IMR-90 (cell line): Measurements from ENCODE around the gene UGT1A10. TPM values are rescaled to one million over a fixed set of nuclear protein-coding genes. Genes with fewer than 3 reads are reported as not detected.

Experiments used
- ATAC-seq: fragments of 200-7000 bp; cut with Tn5 transposase; 2 replicates; pipeline ENCODE4 v1.9.1; 2020; ENCODE audit warnings: low read depth, mild to moderate bottlenecking, moderate library complexity
- BruUV-seq: library from RNA; stranded (reverse); fragments of 400-500 nt; replicated peaks from 2 replicates; lab custom pipeline; 2021; lab: Mats Ljungman, UMichigan
- CTCF ChIA-PET: fragments of 300-600 bp; formaldehyde crosslinking; extraction: SDS; loops from one replicate; lab custom pipeline; 2021; ENCODE audit warnings: antibody characterized with exemption; lab: Yijun Ruan, JAX
- POLR2A ChIA-PET: fragments of 300-600 bp; sonication (Branson Sonifier 250); formaldehyde crosslinking; loops from one replicate; lab custom pipeline; 2022; ENCODE audit warnings: antibody characterized with exemption; ENCODE audit not compliant: unreplicated experiment; lab: Charles Lee
- DNase-seq: peaks from one replicate; pipeline ENCODE4 v3.0.0; 2013
- H2AFZ ChIP-seq: replicated peaks from 2 replicates; pipeline ENCODE3; 2013; ENCODE audit warnings: low read length, mild to moderate bottlenecking; ENCODE audit not compliant: poor library complexity
- H2AK5ac ChIP-seq: 2 replicates; pipeline ENCODE4 v1.6.1; 2013; ENCODE audit warnings: low read depth, low read length, inconsistent platforms
- H2AK9ac ChIP-seq: replicated peaks from 2 replicates; pipeline ENCODE3; 2013; ENCODE audit warnings: mild to moderate bottlenecking, low read depth, low read length, moderate library complexity; ENCODE audit not compliant: poor library complexity
- H2BK120ac ChIP-seq: 2 replicates; pipeline ENCODE4 v1.6.1; 2013; ENCODE audit warnings: low read depth, low read length, inconsistent platforms
- H2BK15ac ChIP-seq: 3 replicates; pipeline ENCODE4 v1.6.1; 2013; ENCODE audit warnings: low read depth, low read length, inconsistent platforms
- H2BK20ac ChIP-seq: 2 replicates; pipeline ENCODE4 v1.6.1; 2013; ENCODE audit warnings: low read depth, mild to moderate bottlenecking, inconsistent platforms, low read length, moderate library complexity
- H2BK5ac ChIP-seq: 2 replicates; pipeline ENCODE4 v1.6.1; 2013; ENCODE audit warnings: mild to moderate bottlenecking, low read depth, low read length, inconsistent platforms; ENCODE audit not compliant: poor library complexity, severe bottlenecking
- H3K14ac ChIP-seq: replicated peaks from 2 replicates; pipeline ENCODE4 v1.6.1; 2013; ENCODE audit warnings: low read depth, low read length, inconsistent platforms
- H3K18ac ChIP-seq: 2 replicates; pipeline ENCODE4 v1.6.1; 2013; ENCODE audit warnings: low read depth, low read length, control low read depth
- H3K23ac ChIP-seq: 2 replicates; pipeline ENCODE4 v1.6.1; 2013; ENCODE audit warnings: low read depth, low read length, inconsistent platforms
- H3K27ac ChIP-seq: 2 replicates; pipeline ENCODE4 v1.5.1; 2013; ENCODE audit warnings: mild to moderate bottlenecking, control low read depth, low read length; ENCODE audit not compliant: insufficient read depth
- H3K27me3 ChIP-seq: 2 replicates; pipeline ENCODE4 v1.6.1; 2013; ENCODE audit warnings: low read length; ENCODE audit not compliant: control insufficient read depth, insufficient read depth
- H3K36me3 ChIP-seq: 2 replicates; pipeline ENCODE4 v1.6.1; 2013; ENCODE audit warnings: low read length, mixed read lengths; ENCODE audit not compliant: control insufficient read depth, insufficient read depth
- H3K4ac ChIP-seq: 2 replicates; pipeline ENCODE4 v1.6.1; 2013; ENCODE audit warnings: low read depth, low read length, inconsistent platforms
- H3K4me1 ChIP-seq: 2 replicates; pipeline ENCODE4 v1.6.1; 2013; ENCODE audit warnings: low read length, mixed read lengths; ENCODE audit not compliant: control insufficient read depth, insufficient read depth
- H3K4me2 ChIP-seq: 2 replicates; pipeline ENCODE4 v1.6.1; 2013; ENCODE audit warnings: low read depth, mild to moderate bottlenecking, control low read depth, low read length, moderate library complexity
- H3K4me3 ChIP-seq: 2 replicates; pipeline ENCODE4 v1.5.1; 2013; ENCODE audit warnings: low read depth, mild to moderate bottlenecking, control low read depth, low read length, moderate library complexity; ENCODE audit not compliant: insufficient read depth
- H3K56ac ChIP-seq: 2 replicates; pipeline ENCODE4 v1.6.1; 2013; ENCODE audit warnings: low read length, inconsistent platforms; ENCODE audit not compliant: insufficient read depth; ENCODE audit errors: extremely low read depth
- H3K79me1 ChIP-seq, 2 experiments: 2 replicates each; pipeline ENCODE4 v1.6.1; 2013; ENCODE audit warnings: low read length in 2 of 2, inconsistent platforms in 1 of 2, low read depth in 1 of 2
- H3K9ac ChIP-seq: 2 replicates; pipeline ENCODE4 v1.6.1; 2013; ENCODE audit warnings: low read depth, low read length, control low read depth
- H3K9me1 ChIP-seq: 2 replicates; pipeline ENCODE4 v1.6.1; 2013; ENCODE audit warnings: low read length, inconsistent platforms; ENCODE audit not compliant: insufficient read depth
- H3K9me3 ChIP-seq: 2 replicates; pipeline ENCODE4 v1.6.1; 2013; ENCODE audit warnings: low read length; ENCODE audit not compliant: control insufficient read depth, insufficient read depth
- H4K20me1 ChIP-seq: 2 replicates; pipeline ENCODE4 v1.6.1; 2013; ENCODE audit warnings: low read length, inconsistent platforms; ENCODE audit not compliant: insufficient read depth
- H4K5ac ChIP-seq: 2 replicates; pipeline ENCODE4 v1.6.1; 2013; ENCODE audit warnings: mild to moderate bottlenecking, low read depth, low read length, control low read depth
- H4K8ac ChIP-seq, 2 experiments: 2 replicates each; pipeline ENCODE4 v1.6.1; 2013; ENCODE audit warnings: low read depth in 2 of 2, low read length in 2 of 2, control low read depth in 1 of 2, inconsistent platforms in 1 of 2
- H4K91ac ChIP-seq: 2 replicates; pipeline ENCODE4 v1.6.1; 2013; ENCODE audit warnings: low read depth, low read length, inconsistent platforms; ENCODE audit not compliant: insufficient read depth
- BHLHE40 ChIP-seq: fragments of 150-350 bp; IDR thresholded peaks from 2 replicates; pipeline ENCODE4 v1.6.1; 2016; ENCODE audit warnings: mild to moderate bottlenecking, low read depth, low read length
- CEBPB ChIP-seq: IDR thresholded peaks from 2 replicates; pipeline ENCODE4 v1.6.1; 2012; ENCODE audit warnings: low read depth, low read length, improper control_type of control experiment
- CHD1 ChIP-seq: IDR thresholded peaks from 2 replicates; pipeline ENCODE4 v1.6.1; 2012; ENCODE audit warnings: low read depth, low read length, improper control_type of control experiment
- FOS ChIP-seq: fragments of 150-350 bp; IDR thresholded peaks from 2 replicates; pipeline ENCODE4 v1.6.1; 2016; ENCODE audit warnings: low read depth, low read length
- MAFK ChIP-seq: IDR thresholded peaks from 2 replicates; pipeline ENCODE4 v1.6.1; 2012; ENCODE audit warnings: low read depth, low read length, improper control_type of control experiment
- MAZ ChIP-seq: IDR thresholded peaks from 2 replicates; pipeline ENCODE4 v1.6.1; 2012; ENCODE audit warnings: low read depth, mild to moderate bottlenecking, low read length, improper control_type of control experiment, moderate library complexity, borderline replicate concordance
- MXI1 ChIP-seq: IDR thresholded peaks from 2 replicates; pipeline ENCODE4 v1.6.1; 2012; ENCODE audit warnings: low read depth, mild to moderate bottlenecking, low read length, moderate library complexity, borderline replicate concordance
- NFE2L2 ChIP-seq: fragments of 150-350 bp; IDR thresholded peaks from 2 replicates; pipeline ENCODE4 v1.6.1; 2016; ENCODE audit warnings: low read depth, mild to moderate bottlenecking, low read length
- POLR2A ChIP-seq: IDR thresholded peaks from 2 replicates; pipeline ENCODE4 v1.6.1; 2012; ENCODE audit warnings: mild to moderate bottlenecking, low read depth, low read length
- RAD21 ChIP-seq: IDR thresholded peaks from 2 replicates; pipeline ENCODE4 v1.6.1; 2012; ENCODE audit warnings: low read length, improper control_type of control experiment
- RCOR1 ChIP-seq: IDR thresholded peaks from 2 replicates; pipeline ENCODE4 v1.6.1; 2012; ENCODE audit warnings: mild to moderate bottlenecking, low read length, improper control_type of control experiment; ENCODE audit not compliant: insufficient replicate concordance
- RFX5 ChIP-seq: IDR thresholded peaks from 2 replicates; pipeline ENCODE4 v1.8.0; 2012; ENCODE audit warnings: low read depth, mild to moderate bottlenecking, low read length, moderate library complexity
- SMC3 ChIP-seq: fragments of 150-350 bp; IDR thresholded peaks from 2 replicates; pipeline ENCODE4 v1.6.1; 2016; ENCODE audit warnings: low read depth, mild to moderate bottlenecking, antibody characterized with exemption, low read length, moderate library complexity
- WGBS, 2 experiments: methylation state at CpG; one replicate each; pipeline versions ENCODE4 v1.1.5 to v1.1.7; 2013; ENCODE audit warnings: missing lambda C conversion rate in 2 of 2; ENCODE audit not compliant: insufficient read length in 1 of 2; ENCODE audit errors: extremely low coverage in 2 of 2; 5-methylcytosine and 5-hydroxymethylcytosine counted together
- dilution Hi-C: fragments of 300-500 bp; cut with HindIII; formaldehyde crosslinking; loops from one replicate; pipeline ENCODE4 v1.14.3; 2018; ENCODE audit warnings: low sequenced_read_pairs; ENCODE audit not compliant: unreplicated experiment
- in situ Hi-C: fragments of 300-500 bp; cut with MboI; formaldehyde crosslinking; loops from 3 replicates; pipeline ENCODE4 v1.14.3; 2019; ENCODE audit warnings: low sequenced_read_pairs, inconsistent platforms, mixed read lengths
- intact Hi-C: fragments of 100-400 bp; cut with micrococcal nuclease; formaldehyde crosslinking; loops from 2 replicates; pipeline ENCODE4 v1.10.0; 2022
- polyA plus RNA-seq, 3 experiments: library from polyadenylated mRNA; depleted of rRNA; stranded (reverse); fragments of >200 nt; gene quantifications; 2 replicates each; pipeline ENCODE4 v1.2.3, GENCODE V29; 2012; ENCODE audit warnings: low replicate concordance in 1 of 3
- total RNA-seq: library from RNA; depleted of rRNA; stranded (reverse); fragments of >200 nt; gene quantifications from 2 replicates; pipeline ENCODE4 v1.2.3, GENCODE V29; 2012
- TF ChIP-seq, protein P1 (sequence below): fragments of 150-350 bp; IDR thresholded peaks from 2 replicates; pipeline ENCODE4 v1.6.1; 2016; ENCODE audit warnings: low read depth, mild to moderate bottlenecking, low read length, moderate library complexity, borderline replicate concordance
- TF ChIP-seq, protein P2 (sequence below): conservative IDR thresholded peaks from 2 replicates; pipeline ENCODE4 v1.5.1; 2012; ENCODE audit warnings: mild to moderate bottlenecking, low read depth, low read length, improper control_type of control experiment
- TF ChIP-seq, protein P3 (sequence below): fragments of 150-350 bp; IDR thresholded peaks from 2 replicates; pipeline ENCODE4 v1.6.1; 2017; ENCODE audit warnings: mild to moderate bottlenecking, antibody characterized with exemption, low read length, low read depth

The UGT1A10 gene
- total and polyA plus RNA-seq, 2 of the 4 experiments (the other 2 are of a cell fraction): not detected

DNA sequence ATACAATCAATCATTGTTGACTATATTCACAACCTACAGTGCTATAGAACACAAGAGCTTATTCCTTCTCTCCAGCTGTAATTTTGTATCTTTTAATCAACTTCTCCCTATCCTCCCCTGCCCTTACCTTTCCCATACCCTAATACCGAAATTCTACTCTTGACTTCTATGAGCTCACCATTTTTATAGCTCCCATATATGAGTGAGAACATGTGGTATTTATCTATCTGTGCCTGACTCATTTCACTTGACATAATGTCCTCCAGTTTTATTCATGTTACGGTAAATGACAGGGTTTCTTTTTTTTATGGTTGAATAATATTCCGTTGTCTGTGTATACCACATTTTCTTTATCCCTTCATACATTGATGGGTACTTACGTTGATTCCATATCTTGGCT is 144.5 kb downstream of the UGT1A10 start:
- Histone ChIP-seq H2BK20ac (no peak overlapping the region), H3K18ac (no peak overlapping the region), H3K4me1 (no peaks in the 10 kb centered on the region), H4K8ac (no peak overlapping the region), H3K27me3 (no peaks in the 10 kb centered on the region), H2AK5ac (no peak overlapping the region), H3K23ac (no peak overlapping the region), H2BK15ac (no peak overlapping the region), H3K9ac (no peak overlapping the region), H3K9me1 (no peaks in the 10 kb centered on the region), H3K14ac (no peak overlapping the region), H3K79me1 (no peaks in the 10 kb centered on the region), H2AFZ (no peak overlapping the region), H2AK9ac (no peak overlapping the region), H3K4me2 (no peak overlapping the region), H3K4me3 (no peak overlapping the region), H4K5ac (no peak overlapping the region), H2BK120ac (no peak overlapping the region), H3K36me3 (no peaks in the 10 kb centered on the region), H2BK5ac (no peak overlapping the region), H3K56ac (no peak overlapping the region), H3K4ac (no peak overlapping the region), H3K27ac (no peak overlapping the region), H4K91ac (no peak overlapping the region), H4K20me1 (no peaks in the 10 kb centered on the region), H3K9me3 (peaks cover 3% of the 10 kb centered on the region; the same call in 1 of the 2 replicates)
- CTCF ChIA-PET: no interaction called here
- WGBS, 2 experiments: no CpG with 5 or more reads among the region's 4 CpGs
- no TSS peak for BruUV-seq
- ATAC-seq (no peak), DNase-seq (no peak)
- in situ Hi-C loops (no loop called here), intact Hi-C loops (no loop called here), dilution Hi-C loops (no loop called here)
- TF ChIP-seq, protein P1, sequence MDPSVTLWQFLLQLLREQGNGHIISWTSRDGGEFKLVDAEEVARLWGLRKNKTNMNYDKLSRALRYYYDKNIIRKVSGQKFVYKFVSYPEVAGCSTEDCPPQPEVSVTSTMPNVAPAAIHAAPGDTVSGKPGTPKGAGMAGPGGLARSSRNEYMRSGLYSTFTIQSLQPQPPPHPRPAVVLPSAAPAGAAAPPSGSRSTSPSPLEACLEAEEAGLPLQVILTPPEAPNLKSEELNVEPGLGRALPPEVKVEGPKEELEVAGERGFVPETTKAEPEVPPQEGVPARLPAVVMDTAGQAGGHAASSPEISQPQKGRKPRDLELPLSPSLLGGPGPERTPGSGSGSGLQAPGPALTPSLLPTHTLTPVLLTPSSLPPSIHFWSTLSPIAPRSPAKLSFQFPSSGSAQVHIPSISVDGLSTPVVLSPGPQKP: no peak
- no peak for TF ChIP-seq MAZ
- no peak for TF ChIP-seq SMC3
- no peak for TF ChIP-seq RAD21
- TF ChIP-seq RFX5: no peak
- no peak for TF ChIP-seq CEBPB
- no peak for TF ChIP-seq NFE2L2
- no peak for TF ChIP-seq POLR2A
- no peak for TF ChIP-seq MAFK
- TF ChIP-seq, protein P2, sequence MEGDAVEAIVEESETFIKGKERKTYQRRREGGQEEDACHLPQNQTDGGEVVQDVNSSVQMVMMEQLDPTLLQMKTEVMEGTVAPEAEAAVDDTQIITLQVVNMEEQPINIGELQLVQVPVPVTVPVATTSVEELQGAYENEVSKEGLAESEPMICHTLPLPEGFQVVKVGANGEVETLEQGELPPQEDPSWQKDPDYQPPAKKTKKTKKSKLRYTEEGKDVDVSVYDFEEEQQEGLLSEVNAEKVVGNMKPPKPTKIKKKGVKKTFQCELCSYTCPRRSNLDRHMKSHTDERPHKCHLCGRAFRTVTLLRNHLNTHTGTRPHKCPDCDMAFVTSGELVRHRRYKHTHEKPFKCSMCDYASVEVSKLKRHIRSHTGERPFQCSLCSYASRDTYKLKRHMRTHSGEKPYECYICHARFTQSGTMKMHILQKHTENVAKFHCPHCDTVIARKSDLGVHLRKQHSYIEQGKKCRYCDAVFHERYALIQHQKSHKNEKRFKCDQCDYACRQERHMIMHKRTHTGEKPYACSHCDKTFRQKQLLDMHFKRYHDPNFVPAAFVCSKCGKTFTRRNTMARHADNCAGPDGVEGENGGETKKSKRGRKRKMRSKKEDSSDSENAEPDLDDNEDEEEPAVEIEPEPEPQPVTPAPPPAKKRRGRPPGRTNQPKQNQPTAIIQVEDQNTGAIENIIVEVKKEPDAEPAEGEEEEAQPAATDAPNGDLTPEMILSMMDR: no peak
- TF ChIP-seq BHLHE40: no peak
- TF ChIP-seq, protein P3, sequence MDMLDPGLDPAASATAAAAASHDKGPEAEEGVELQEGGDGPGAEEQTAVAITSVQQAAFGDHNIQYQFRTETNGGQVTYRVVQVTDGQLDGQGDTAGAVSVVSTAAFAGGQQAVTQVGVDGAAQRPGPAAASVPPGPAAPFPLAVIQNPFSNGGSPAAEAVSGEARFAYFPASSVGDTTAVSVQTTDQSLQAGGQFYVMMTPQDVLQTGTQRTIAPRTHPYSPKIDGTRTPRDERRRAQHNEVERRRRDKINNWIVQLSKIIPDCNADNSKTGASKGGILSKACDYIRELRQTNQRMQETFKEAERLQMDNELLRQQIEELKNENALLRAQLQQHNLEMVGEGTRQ: no peak
- no peak for TF ChIP-seq RCOR1
- TF ChIP-seq CHD1: no peak
- no peak for TF ChIP-seq MXI1
- no peak for TF ChIP-seq FOS
- POLR2A ChIA-PET: no interaction called here
